ENCODE data around the gene RPS6KA1. TPM values are rescaled to one million over a fixed set of nuclear protein-coding genes. Genes with fewer than 3 reads are reported as not detected.

The RPS6KA1 gene
- total and polyA plus RNA-seq, 2 of the 8 experiments (the other 6 are each of a cell fraction or from before 2014, with no cell fraction given) = 44.3 to 55.0 TPM

DNA sequence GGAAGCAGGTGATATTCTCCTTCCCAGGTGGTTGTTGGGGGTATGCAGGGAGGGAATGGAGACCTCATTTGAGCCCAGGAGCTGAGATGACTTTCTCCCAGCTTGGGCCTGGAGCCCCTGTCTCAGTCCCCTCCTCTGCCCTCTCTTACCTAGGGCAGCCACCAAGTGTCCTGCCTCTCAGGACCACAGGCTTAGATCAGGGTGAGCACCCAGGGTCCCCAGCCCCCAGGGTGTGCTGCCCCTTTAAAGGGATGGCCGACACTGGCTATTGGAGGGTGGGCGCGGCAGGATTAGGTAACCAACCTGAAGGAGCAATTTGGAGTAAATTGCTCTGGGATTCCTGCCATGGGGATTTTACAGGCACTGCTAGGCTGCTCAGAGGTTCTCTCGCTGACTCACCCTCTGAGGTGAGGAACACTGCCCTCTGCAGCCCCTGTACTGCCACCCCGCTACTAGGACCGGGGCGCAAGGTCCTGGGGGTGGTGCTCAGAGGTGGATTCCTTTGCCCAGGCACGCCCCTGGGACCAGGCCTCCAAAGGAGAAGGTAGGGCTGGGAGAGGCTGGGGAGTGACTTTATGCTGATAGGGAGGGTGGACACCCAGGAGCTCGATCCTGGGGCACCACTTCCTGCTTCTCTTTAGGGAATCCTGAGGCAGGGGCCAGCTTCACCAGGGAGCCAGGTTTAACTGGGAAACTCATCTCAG is 1.5 kb downstream of the RPS6KA1 start:
- H4K8ac ChIP-seq (ENCODE audit: extremely low read depth, insufficient read depth, low read length) = no peak overlapping the region
- H2AK5ac ChIP-seq (ENCODE audit: low read depth, low read length) = no peak overlapping the region
- POLR2A ChIA-PET (ENCODE audit: partially characterized antibody) = interaction anchor here (0.6 to 4.9 kb wide), 11 partner anchors 9 to 100 kb away, joined by 3 to 48 read pairs (median 4); partner anchors contain the start of gene HMGN2
- H4K91ac ChIP-seq (replicated peaks; ENCODE audit: insufficient read length, low read length) = no peak overlapping the region
- H3K4ac ChIP-seq (replicated peaks; ENCODE audit: insufficient read length, low read depth, low read length) = peak overlapping the region; percentile 12
- H3K9me3 ChIP-seq (ENCODE audit: insufficient read depth in 2 of 2, low read depth in 1 of 2, low read length in 1 of 2) = no peaks in the 10 kb centered on the region
- H2BK120ac ChIP-seq (replicated peaks; ENCODE audit: low read depth, low read length) = no peak overlapping the region
- H2AFZ ChIP-seq (ENCODE audit: low read length) = no peak overlapping the region
- H3K23ac ChIP-seq (ENCODE audit: insufficient read length) = no peak overlapping the region
- 0 out of 2 replicates have a peak overlapping the region, but pooled peaks have one; percentile 61 for H2BK15ac ChIP-seq (ENCODE audit: low read length)
- CTCF ChIA-PET (ENCODE audit: partially characterized antibody) = interaction anchor here (0.6 to 9.3 kb wide), 14 partner anchors 9 to 258 kb away, joined by 3 to 88 read pairs (median 3); no protein-coding TSS in a partner anchor
- H2BK5ac ChIP-seq (ENCODE audit: low read depth, low read length) = peak overlapping the region; percentile 94; the same call in 1 of the 2 replicates
- FAIRE-seq (peak; percentile 87), DNase-seq (ENCODE audit: low read depth in 1 of 2, low spot score in 2 of 2) (peak; percentile 81 to 82)
- H3K27me3 ChIP-seq (replicated peaks in 1 of 4; ENCODE audit: control insufficient read depth in 3 of 4, extremely low read depth in 1 of 4, insufficient read depth in 3 of 4, low read length in 3 of 4) = no peaks in the 10 kb centered on the region
- H3K23me2 ChIP-seq (ENCODE audit: low read depth, low read length) = peaks cover 10% of the 10 kb centered on the region; the same call in 1 of the 2 replicates
- H3K4me1 ChIP-seq (replicated peaks in 1 of 4; ENCODE audit: control insufficient read depth in 3 of 4, insufficient read depth in 4 of 4, low read length in 3 of 4) = peaks cover 11 to 20% (median 19%) of the 10 kb centered on the region in 4 experiments
- H3K4me2 ChIP-seq (ENCODE audit: insufficient read depth in 1 of 2, low read depth in 2 of 2, low read length in 2 of 2) = peak overlapping the region; percentile 93 to 100
- H3K27ac ChIP-seq (ENCODE audit: low read depth, low read length) = peak overlapping the region; percentile 77
- H3K56ac ChIP-seq (replicated peaks; ENCODE audit: insufficient read length, low read depth, low read length) = peak overlapping the region; percentile 43
- no peak overlapping the region for H4K5ac ChIP-seq (ENCODE audit: insufficient read length, low read depth, low read length)
- H3K4me3 ChIP-seq (ENCODE audit: extremely low read depth in 1 of 4, insufficient read depth in 2 of 4, low read depth in 3 of 4, low read length in 4 of 4) = peak overlapping the region; percentile 51 to 97 (median 94); a peak in 7 of 8 replicates
- H3K36me3 ChIP-seq (ENCODE audit: control insufficient read depth in 2 of 4, insufficient read depth in 4 of 4, low read length in 3 of 4) = no peaks in the 10 kb centered on the region
- H4K20me1 ChIP-seq (replicated peaks in 1 of 2; ENCODE audit: control insufficient read depth in 1 of 2, insufficient read depth in 2 of 2, low read length in 2 of 2) = peaks cover 5 to 7% of the 10 kb centered on the region in 2 experiments
- H3K18ac ChIP-seq (ENCODE audit: extremely low read depth, low read length) = peak overlapping the region; percentile 85; the same call in 1 of the 2 replicates
- H3K9ac ChIP-seq (replicated peaks in 1 of 4; ENCODE audit: extremely low read depth in 1 of 4, low read depth in 3 of 4, low read length in 3 of 4) = peak overlapping the region in 2 of 4 experiments; percentile 20 to 66; a peak in 3 of 7 replicates
- H3K14ac ChIP-seq (ENCODE audit: insufficient read length) = no peak overlapping the region
- 4% methylated on average over 9 of the region's 9 CpGs; no CpG with 5 or more reads in 1 of the 2 experiments for WGBS, 2 experiments (ENCODE audit: extremely low coverage in 1 of 2, insufficient coverage in 1 of 2, insufficient read length in 1 of 2, insufficient replicate concordance in 2 of 2, low coverage in 1 of 2, low lambda C conversion rate in 2 of 2, missing lambda C conversion rate in 1 of 2)
- H3K79me2 ChIP-seq (ENCODE audit: control insufficient read depth in 1 of 2, insufficient read depth in 2 of 2, low read length in 2 of 2) = peaks cover 0 to 35% of the 10 kb centered on the region in 2 experiments; a peak in 2 of 4 replicates
- peak overlapping the region; percentile 6; the same call in 1 of the 2 replicates for H2BK20ac ChIP-seq (ENCODE audit: low read length)
- H2BK12ac ChIP-seq (ENCODE audit: low read depth, low read length) = peak overlapping the region; percentile 45
- peaks cover 8% of the 10 kb centered on the region for H3K79me1 ChIP-seq (ENCODE audit: low read depth, low read length)
- TF ChIP-seq SIN3A (conservative IDR thresholded peaks at IDR 0.05 in 1 of 2, IDR thresholded peaks at IDR 0.05 in 1 of 2; ENCODE audit: low read depth in 1 of 2, low read length in 2 of 2) (peak in 1 of 2 experiments; percentile 53; a peak in 2 of 4 replicates), CTBP2 (IDR thresholded peaks at IDR 0.05; ENCODE audit: borderline replicate concordance, insufficient read depth, insufficient read length, low read length) (peak; percentile 80), NRF1 (IDR thresholded peaks at IDR 0.05; ENCODE audit: low read depth, low read length) (no peak), KDM1A (IDR thresholded peaks at IDR 0.05; ENCODE audit: borderline replicate concordance, low read length) (0 out of 2 replicates have a peak, but pooled peaks have one; percentile 19), MAFK (IDR thresholded peaks at IDR 0.05; ENCODE audit: low read depth, low read length) (peak; percentile 30; the same call in 1 of the 2 replicates), EP300 (IDR thresholded peaks at IDR 0.05; ENCODE audit: borderline replicate concordance in 1 of 2, low read depth in 2 of 2, low read length in 2 of 2) (0 out of 3 replicates have a peak, but pooled peaks of 1 of the 2 experiments have one; percentile 13), CEBPB (IDR thresholded peaks at IDR 0.05; ENCODE audit: low read depth, low read length) (0 out of 2 replicates have a peak, but pooled peaks have one; percentile 4), TAF1 (IDR thresholded peaks at IDR 0.05; ENCODE audit: low read depth, low read length) (peak; percentile 64; the same call in 1 of the 2 replicates)
- TF ChIP-seq, protein P1, sequence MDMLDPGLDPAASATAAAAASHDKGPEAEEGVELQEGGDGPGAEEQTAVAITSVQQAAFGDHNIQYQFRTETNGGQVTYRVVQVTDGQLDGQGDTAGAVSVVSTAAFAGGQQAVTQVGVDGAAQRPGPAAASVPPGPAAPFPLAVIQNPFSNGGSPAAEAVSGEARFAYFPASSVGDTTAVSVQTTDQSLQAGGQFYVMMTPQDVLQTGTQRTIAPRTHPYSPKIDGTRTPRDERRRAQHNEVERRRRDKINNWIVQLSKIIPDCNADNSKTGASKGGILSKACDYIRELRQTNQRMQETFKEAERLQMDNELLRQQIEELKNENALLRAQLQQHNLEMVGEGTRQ (IDR thresholded peaks at IDR 0.05; ENCODE audit: low read length) = no peak

Measured in H1 (cell line).